Suppressor macrophage treated with lipopolysaccharide for 4 hours (primary cell): ENCODE results near the gene GABRG3.

Experiments
- DNase-seq: peaks from one replicate; pipeline ENCODE4 v3.0.0-alpha.2; 2020

Gene GABRG3

GRCh38 chr15:26970712-26971210 lies at the start of gene GABRG3:
GABRG3 (plus strand) TSS chr15:26971181.
- no peak for DNase-seq

- no peak for DNase-seq
Measured at GRCh38 chr15:26921433-26921832, 49.5 kb upstream of the GABRG3 start.

- DNase-seq, result no peak
Measured at GRCh38 chr15:26926081-26926480, 44.9 kb upstream of the GABRG3 start.

- no peak for DNase-seq
Measured at GRCh38 chr15:26928051-26928450, 42.9 kb upstream of the GABRG3 start.

GRCh38 chr15:26929588-26929987 lies 41.4 kb upstream of the GABRG3 start:
- DNase-seq, result no peak

- DNase-seq, result no peak
Measured at GRCh38 chr15:26934848-26935247, 36.1 kb upstream of the GABRG3 start.

- no peak for DNase-seq
Measured at GRCh38 chr15:26935322-26935721, 35.7 kb upstream of the GABRG3 start.

- DNase-seq, result no peak
Measured at GRCh38 chr15:26936502-26936901, 34.5 kb upstream of the GABRG3 start.

GRCh38 chr15:26937134-26937533 lies 33.8 kb upstream of the GABRG3 start:
- DNase-seq, result no peak

- no peak for DNase-seq
Measured at GRCh38 chr15:26939398-26939797, 31.6 kb upstream of the GABRG3 start.

GRCh38 chr15:26941489-26941888 lies 29.5 kb upstream of the GABRG3 start:
- no peak for DNase-seq

- no peak for DNase-seq
Measured at GRCh38 chr15:26943866-26944265, 27.1 kb upstream of the GABRG3 start.

- no peak for DNase-seq
Measured at GRCh38 chr15:26945046-26945445, 25.9 kb upstream of the GABRG3 start.

- DNase-seq, result no peak
Measured at GRCh38 chr15:26950001-26950400, 21.0 kb upstream of the GABRG3 start.

- no peak for DNase-seq
Measured at GRCh38 chr15:26954403-26954802, 16.6 kb upstream of the GABRG3 start.

- no peak for DNase-seq
Measured at GRCh38 chr15:26967719-26968269, 3.2 kb upstream of the GABRG3 start.

- no peak for DNase-seq
Measured at GRCh38 chr15:26968806-26969205, 2.2 kb upstream of the GABRG3 start.

GRCh38 chr15:26971271-26972018 lies 464 bp downstream of the GABRG3 start:
- no peak for DNase-seq

- no peak for DNase-seq
Measured at GRCh38 chr15:26972636-26973035, 1.7 kb downstream of the GABRG3 start.

- no peak for DNase-seq
Measured at GRCh38 chr15:26974120-26974780, 3.3 kb downstream of the GABRG3 start.

GRCh38 chr15:26981492-26981891 lies 10.5 kb downstream of the GABRG3 start:
- DNase-seq, result no peak

GRCh38 chr15:26983822-26984221 lies 12.8 kb downstream of the GABRG3 start:
- DNase-seq, result no peak

GRCh38 chr15:26985050-26985449 lies 14.1 kb downstream of the GABRG3 start:
- DNase-seq, result no peak

GRCh38 chr15:26996250-26996649 lies 25.3 kb downstream of the GABRG3 start:
- no peak for DNase-seq
